ENCODE results near the gene S1PR3. TPM values are rescaled to one million over a fixed set of nuclear protein-coding genes. Genes with fewer than 3 reads are reported as not detected.

Gene S1PR3
- total RNA-seq, 1 donor from 2014 or later, result not detected

GRCh38 chr9:88980740-88981203 is 10.5 kb upstream of the S1PR3 start:
- DNase-seq, result no peak
- peaks cover 8% of the 10 kb centered on the region for H3K27me3 Mint-ChIP-seq
- H3K27ac Mint-ChIP-seq, result no peak overlapping the region
- ATAC-seq (ENCODE audit: low read depth), result no peak
- TF ChIP-seq CTCF (IDR thresholded peaks at IDR 0.05), result no peak
- no peaks in the 10 kb centered on the region for H3K9me3 Mint-ChIP-seq
- ChIA-PET POLR2A (no interaction called here), CTCF (no interaction called here)
- H3K4me1 Mint-ChIP-seq, result no peaks in the 10 kb centered on the region
- no peaks in the 10 kb centered on the region for H3K36me3 Mint-ChIP-seq (ENCODE audit: low read depth)
- no peak overlapping the region for H3K4me3 Mint-ChIP-seq
- intact Hi-C loops (cut with micrococcal nuclease), result no loop called here

- intact Hi-C loops (cut with micrococcal nuclease), result no loop called here
Observed at GRCh38 chr9:88983865-88984542, 7.3 kb upstream of the S1PR3 start.

GRCh38 chr9:88984543-88984883 is 6.8 kb upstream of the S1PR3 start:
- Mint-ChIP-seq H3K4me1 (peaks cover 5% of the 10 kb centered on the region), H3K9me3 (no peaks in the 10 kb centered on the region), H3K27me3 (peaks cover 10% of the 10 kb centered on the region), H3K36me3 (ENCODE audit: low read depth) (no peaks in the 10 kb centered on the region), H3K27ac (no peak overlapping the region), H3K4me3 (no peak overlapping the region)
- ChIA-PET POLR2A (no interaction called here), CTCF (no interaction called here)
- ATAC-seq (ENCODE audit: low read depth), result no peak
- intact Hi-C loops (cut with micrococcal nuclease), result no loop called here
- TF ChIP-seq CTCF (IDR thresholded peaks at IDR 0.05), result no peak
- no peak for DNase-seq

More at GRCh38 chr9:88983865-88984542, 7.3 kb upstream of the S1PR3 start:
- H3K9me3 Mint-ChIP-seq, result no peaks in the 10 kb centered on the region
- no peaks in the 10 kb centered on the region for H3K36me3 Mint-ChIP-seq (ENCODE audit: low read depth)
- H3K27ac Mint-ChIP-seq, result no peak overlapping the region
- H3K4me3 Mint-ChIP-seq, result no peak overlapping the region
- no peak for ATAC-seq (ENCODE audit: low read depth)
- TF ChIP-seq CTCF (IDR thresholded peaks at IDR 0.05), result no peak
- DNase-seq, result no peak
- CTCF ChIA-PET, result no interaction called here
- peaks cover 10% of the 10 kb centered on the region for H3K27me3 Mint-ChIP-seq
- H3K4me1 Mint-ChIP-seq, result peaks cover 1% of the 10 kb centered on the region
- POLR2A ChIA-PET, result no interaction called here

- H3K27me3 Mint-ChIP-seq, result peaks cover 14% of the 10 kb centered on the region
- intact Hi-C loops (cut with micrococcal nuclease), result no loop called here
- TF ChIP-seq CTCF (IDR thresholded peaks at IDR 0.05), result no peak
- no peak overlapping the region for H3K27ac Mint-ChIP-seq
- peaks cover 9% of the 10 kb centered on the region for H3K4me1 Mint-ChIP-seq
- ATAC-seq (ENCODE audit: low read depth) (no peak), DNase-seq (no peak)
- no peaks in the 10 kb centered on the region for H3K9me3 Mint-ChIP-seq
- H3K4me3 Mint-ChIP-seq, result no peak overlapping the region
- ChIA-PET POLR2A (no interaction called here), CTCF (no interaction called here)
- H3K36me3 Mint-ChIP-seq (ENCODE audit: low read depth), result no peaks in the 10 kb centered on the region
Observed at GRCh38 chr9:88985616-88986015, 5.7 kb upstream of the S1PR3 start.

GRCh38 chr9:88986776-88987175 is 4.5 kb upstream of the S1PR3 start:
- H3K27me3 Mint-ChIP-seq, result peaks cover 17% of the 10 kb centered on the region
- CTCF ChIA-PET, result no interaction called here
- no peaks in the 10 kb centered on the region for H3K9me3 Mint-ChIP-seq
- H3K4me1 Mint-ChIP-seq, result peaks cover 10% of the 10 kb centered on the region
- no peak for DNase-seq
- POLR2A ChIA-PET, result no interaction called here
- no peak overlapping the region for H3K27ac Mint-ChIP-seq
- no peaks in the 10 kb centered on the region for H3K36me3 Mint-ChIP-seq (ENCODE audit: low read depth)
- intact Hi-C loops (cut with micrococcal nuclease), result no loop called here
- H3K4me3 Mint-ChIP-seq, result no peak overlapping the region
- no peak for ATAC-seq (ENCODE audit: low read depth)
- TF ChIP-seq CTCF (IDR thresholded peaks at IDR 0.05), result no peak
